RWPE2 (cell line): Measurements from ENCODE around the gene STX8.

Experiments
- ATAC-seq: fragments of 200-7000 bp; cut with Tn5 transposase; 3 replicates; pipeline ENCODE4 v1.9.1; 2021; ENCODE audit warnings: low read depth
- DNase-seq: peaks from one replicate; pipeline ENCODE4 v3.0.0-alpha.2; 2020; ENCODE audit warnings: low spot score
- H3K27ac ChIP-seq: fragments of 450-650 bp; 2 replicates; pipeline ENCODE4 v1.5.1; 2017; ENCODE audit warnings: mild to moderate bottlenecking; ENCODE audit not compliant: poor library complexity, severe bottlenecking
- H3K27me3 ChIP-seq: fragments of 250-450 bp; sonication (Bioruptor Pico); 2 replicates; pipeline ENCODE4 v1.5.1; 2021; ENCODE audit warnings: mild to moderate bottlenecking, moderate library complexity; ENCODE audit not compliant: insufficient read depth, poor library complexity, severe bottlenecking
- H3K36me3 ChIP-seq: fragments of 250-450 bp; sonication (Bioruptor Pico); 2 replicates; pipeline ENCODE4 v1.5.1; 2020; ENCODE audit warnings: low read depth, mild to moderate bottlenecking, moderate library complexity
- H3K4me1 ChIP-seq: fragments of 250-450 bp; sonication (Bioruptor Pico); 2 replicates; pipeline ENCODE4 v1.5.1; 2021; ENCODE audit warnings: mild to moderate bottlenecking, moderate library complexity; ENCODE audit not compliant: insufficient read depth, poor library complexity, severe bottlenecking
- H3K4me3 ChIP-seq: fragments of 250-450 bp; sonication (Bioruptor Pico); 2 replicates; pipeline ENCODE4 v1.5.1; 2021; ENCODE audit warnings: mild to moderate bottlenecking, moderate library complexity; ENCODE audit not compliant: severe bottlenecking
- H3K9me3 ChIP-seq: fragments of 250-450 bp; sonication (Bioruptor Pico); 2 replicates; pipeline ENCODE4 v1.5.1; 2021; ENCODE audit warnings: mild to moderate bottlenecking, moderate library complexity; ENCODE audit not compliant: severe bottlenecking
- TF ChIP-seq, protein P1 (sequence below): fragments of 450-650 bp; IDR thresholded peaks from one replicate; pipeline ENCODE4 v1.5.1; 2017; ENCODE audit warnings: mild to moderate bottlenecking, moderate library complexity; ENCODE audit not compliant: poor library complexity, severe bottlenecking

STX8 gene

DNA sequence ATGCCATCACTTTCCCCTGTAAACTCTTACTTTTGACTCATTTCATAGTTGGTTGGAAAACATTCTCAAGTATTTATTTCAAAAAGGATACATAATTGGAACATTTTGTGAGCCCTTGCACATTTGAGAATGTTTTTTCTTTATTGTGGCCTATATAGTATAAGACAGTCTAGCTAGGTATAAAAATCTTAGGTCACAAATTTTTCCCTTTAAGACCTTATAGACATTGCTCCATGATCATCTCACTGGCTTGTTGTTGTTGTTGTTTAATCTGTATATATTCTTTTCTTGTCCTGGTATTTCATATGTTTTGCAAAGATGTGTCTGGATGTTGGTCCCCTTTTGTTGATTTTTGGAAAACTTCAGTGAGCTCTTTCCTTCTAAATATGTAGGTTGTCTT, 360.2 kb downstream of the STX8 start:
- ATAC-seq (no peak), DNase-seq (no peak)
- Histone ChIP-seq H3K36me3 (no peaks in the 10 kb centered on the region), H3K4me1 (no peaks in the 10 kb centered on the region), H3K9me3 (no peaks in the 10 kb centered on the region), H3K4me3 (no peak overlapping the region), H3K27ac (no peak overlapping the region), H3K27me3 (no peaks in the 10 kb centered on the region)
- TF ChIP-seq, protein P1, sequence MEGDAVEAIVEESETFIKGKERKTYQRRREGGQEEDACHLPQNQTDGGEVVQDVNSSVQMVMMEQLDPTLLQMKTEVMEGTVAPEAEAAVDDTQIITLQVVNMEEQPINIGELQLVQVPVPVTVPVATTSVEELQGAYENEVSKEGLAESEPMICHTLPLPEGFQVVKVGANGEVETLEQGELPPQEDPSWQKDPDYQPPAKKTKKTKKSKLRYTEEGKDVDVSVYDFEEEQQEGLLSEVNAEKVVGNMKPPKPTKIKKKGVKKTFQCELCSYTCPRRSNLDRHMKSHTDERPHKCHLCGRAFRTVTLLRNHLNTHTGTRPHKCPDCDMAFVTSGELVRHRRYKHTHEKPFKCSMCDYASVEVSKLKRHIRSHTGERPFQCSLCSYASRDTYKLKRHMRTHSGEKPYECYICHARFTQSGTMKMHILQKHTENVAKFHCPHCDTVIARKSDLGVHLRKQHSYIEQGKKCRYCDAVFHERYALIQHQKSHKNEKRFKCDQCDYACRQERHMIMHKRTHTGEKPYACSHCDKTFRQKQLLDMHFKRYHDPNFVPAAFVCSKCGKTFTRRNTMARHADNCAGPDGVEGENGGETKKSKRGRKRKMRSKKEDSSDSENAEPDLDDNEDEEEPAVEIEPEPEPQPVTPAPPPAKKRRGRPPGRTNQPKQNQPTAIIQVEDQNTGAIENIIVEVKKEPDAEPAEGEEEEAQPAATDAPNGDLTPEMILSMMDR: no peak

DNA sequence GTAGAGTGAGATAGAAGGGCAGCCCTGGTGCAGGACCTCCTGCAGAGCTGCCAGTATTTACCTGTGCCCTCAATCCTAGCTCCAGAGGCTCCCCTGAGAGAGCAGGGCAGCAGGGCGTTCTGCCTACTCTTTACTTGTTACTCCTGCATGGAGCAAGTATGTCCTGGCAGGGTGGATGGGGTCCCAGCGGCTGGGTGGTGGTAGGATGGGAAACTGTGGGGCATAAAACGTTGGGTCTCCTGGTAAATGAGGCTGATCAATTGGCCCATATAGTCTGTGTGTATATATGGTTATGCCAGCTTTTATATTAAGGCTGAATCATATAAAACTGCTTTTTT, 362.3 kb downstream of the STX8 start:
- H3K4me3 ChIP-seq: no peak overlapping the region

DNA sequence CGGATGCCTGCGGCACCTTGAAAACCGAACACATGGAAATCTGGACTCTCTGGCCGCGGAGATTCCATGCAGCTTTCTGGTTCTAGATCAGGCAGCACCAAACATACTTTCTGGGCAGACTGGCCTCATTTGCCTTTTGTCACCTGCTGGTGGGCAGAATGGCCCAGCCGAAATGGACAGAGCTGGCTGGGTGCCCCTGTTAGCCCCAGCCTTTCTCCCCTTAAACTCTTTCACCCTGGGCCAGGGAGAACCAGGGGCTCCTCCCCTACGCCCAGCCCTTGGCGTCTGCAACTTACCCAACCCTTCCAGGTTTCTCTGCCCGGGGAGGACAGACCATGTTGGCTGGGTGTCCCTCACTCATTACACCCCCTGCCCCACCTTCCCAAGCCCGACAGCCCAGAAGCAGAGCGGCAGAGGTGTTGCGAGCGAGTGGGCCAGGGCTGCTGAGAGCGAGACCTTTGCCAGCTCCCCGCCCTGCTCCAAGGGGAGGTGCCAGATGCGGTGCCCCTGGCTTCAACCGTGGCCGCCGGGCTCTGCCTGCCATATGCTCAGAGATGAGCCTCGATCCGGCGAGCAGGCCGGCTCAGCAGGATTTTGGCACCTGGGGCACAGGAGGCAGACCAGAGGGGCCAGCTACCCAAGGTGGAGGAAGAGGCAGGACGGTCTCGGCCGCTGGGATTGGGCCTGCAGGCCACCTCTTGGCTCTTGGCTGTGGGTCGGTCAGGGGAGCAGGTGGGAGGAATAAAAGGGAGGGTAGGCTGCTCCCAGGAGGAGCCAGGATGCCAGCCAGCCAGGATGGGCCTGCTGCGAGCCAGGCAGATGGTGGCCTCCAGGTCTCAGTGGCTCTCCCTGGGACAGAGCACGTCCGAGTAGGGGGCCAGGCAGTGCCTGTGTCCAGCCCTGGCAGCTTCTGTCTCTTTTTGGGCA, 363.0 kb downstream of the STX8 start:
- Histone ChIP-seq H3K9me3 (no peaks in the 10 kb centered on the region), H3K4me1 (no peaks in the 10 kb centered on the region), H3K27ac (no peak overlapping the region), H3K27me3 (no peaks in the 10 kb centered on the region), H3K4me3 (no peak overlapping the region), H3K36me3 (no peaks in the 10 kb centered on the region)
- peak; percentile 40 for DNase-seq
- ATAC-seq: no peak
- TF ChIP-seq, protein P1: no peak

More for the DNA sequence above, 362.3 kb downstream of the STX8 start:
- no peaks in the 10 kb centered on the region for H3K4me1 ChIP-seq
- TF ChIP-seq, protein P1: no peak
- ATAC-seq: no peak
- no peaks in the 10 kb centered on the region for H3K9me3 ChIP-seq
- no peaks in the 10 kb centered on the region for H3K27me3 ChIP-seq
- H3K27ac ChIP-seq: no peak overlapping the region
- DNase-seq: peak; percentile 35
- H3K36me3 ChIP-seq: no peaks in the 10 kb centered on the region

DNA sequence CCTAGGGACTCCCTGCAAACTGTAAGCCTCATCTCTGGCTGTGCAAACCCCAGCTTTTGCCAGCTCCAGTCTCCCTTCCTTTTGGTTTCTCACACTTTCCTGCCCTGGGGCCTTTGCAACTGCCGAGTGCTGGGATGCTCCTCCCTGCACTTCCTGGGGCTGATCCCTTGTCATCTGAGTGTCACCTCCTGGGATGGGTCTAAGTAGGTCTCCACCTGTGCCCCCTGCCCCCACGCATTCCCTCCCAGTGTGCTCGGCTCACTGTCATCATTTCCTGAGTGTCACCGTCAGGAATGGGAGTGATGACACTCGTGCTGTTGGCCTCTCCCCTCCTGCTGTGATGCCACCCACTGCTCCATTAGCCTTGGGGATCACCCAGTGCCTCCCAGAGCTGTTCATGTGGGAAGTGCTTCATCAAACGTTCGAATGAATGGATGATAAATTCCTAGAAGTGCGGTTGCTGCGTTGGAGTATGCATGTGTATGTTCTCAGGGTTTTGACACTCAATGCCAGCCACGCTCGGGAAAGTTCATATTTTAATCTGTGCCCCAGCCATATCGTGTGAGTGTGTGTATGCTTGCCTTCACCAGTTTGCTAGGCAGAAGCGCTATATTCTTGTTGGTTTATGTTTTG, 364.4 kb downstream of the STX8 start:
- H3K9me3 ChIP-seq: no peaks in the 10 kb centered on the region
- H3K27me3 ChIP-seq: no peaks in the 10 kb centered on the region

More for the DNA sequence above, 364.4 kb downstream of the STX8 start:
- Histone ChIP-seq H3K36me3 (no peaks in the 10 kb centered on the region), H3K27ac (no peak overlapping the region), H3K4me3 (no peak overlapping the region), H3K4me1 (no peaks in the 10 kb centered on the region)
- DNase-seq (peak; percentile 16), ATAC-seq (no peak)
- TF ChIP-seq, protein P1: no peak
